Measurements from ENCODE around the gene FTSJ1. TPM values are rescaled to one million over a fixed set of nuclear protein-coding genes. Genes with fewer than 3 reads are reported as not detected.
A peak's percentile ranks its signal among the peaks of the same experiment; 100 is the strongest.

Gene FTSJ1
- total RNA-seq, 1 experiment from 2014 or later, result 49.4 TPM

GRCh38 chrX:48474127-48474526 is 1.9 kb upstream of the FTSJ1 start:
- Histone ChIP-seq H4K20me1 (ENCODE audit: control insufficient read depth, insufficient read depth, insufficient read length) (no peaks in the 10 kb centered on the region), H3K14ac (ENCODE audit: insufficient read depth, low read length) (no peak overlapping the region), H3K79me1 (ENCODE audit: insufficient read depth, low read depth, low read length, poor library complexity, severe bottlenecking) (no peaks in the 10 kb centered on the region), H3K4me2 (ENCODE audit: insufficient read depth, insufficient read length, low read length) (peak overlapping the region; percentile 13), H3T11ph (ENCODE audit: low read length) (no peak overlapping the region), H3K79me2 (ENCODE audit: insufficient read depth, low read length) (peaks cover 3% of the 10 kb centered on the region; the same call in 1 of the 2 replicates), H3K9ac (ENCODE audit: extremely low read depth, insufficient read length, low read length) (no peak overlapping the region), H3K23me2 (ENCODE audit: insufficient read length, low read depth, low read length, poor library complexity, severe bottlenecking) (no peaks in the 10 kb centered on the region), H3K18ac (ENCODE audit: insufficient read length, low read depth, low read length) (no peak overlapping the region), H3K23ac (ENCODE audit: insufficient read length, low read depth, low read length) (no peak overlapping the region), H2AFZ (ENCODE audit: low read length) (no peak overlapping the region), H2BK12ac (ENCODE audit: insufficient read length, low read depth, low read length) (no peak overlapping the region), H2BK15ac (ENCODE audit: low read depth, low read length) (no peak overlapping the region), H4K5ac (ENCODE audit: insufficient read length, low read depth, low read length) (no peak overlapping the region), H3K9me3 (ENCODE audit: control insufficient read depth, low read depth, low read length) (peaks cover 43% of the 10 kb centered on the region), H3K27me3 (ENCODE audit: insufficient read depth, low read length) (no peaks in the 10 kb centered on the region), H2BK20ac (ENCODE audit: low read depth, low read length, poor library complexity, severe bottlenecking) (no peak overlapping the region), H3K4me1 (ENCODE audit: insufficient read depth, low read length) (peaks cover 2% of the 10 kb centered on the region; the same call in 1 of the 2 replicates), H4K91ac (ENCODE audit: insufficient read length, low read depth, low read length) (no peak overlapping the region), H2BK120ac (ENCODE audit: low read depth, low read length, poor library complexity, severe bottlenecking) (no peak overlapping the region), H3K56ac (ENCODE audit: insufficient read length, low read depth, low read length) (no peak overlapping the region), H4K8ac (replicated peaks; ENCODE audit: insufficient read length, low read depth, low read length) (no peak overlapping the region), H3K27ac (ENCODE audit: insufficient read length, low read depth, low read length) (no peak overlapping the region), H2AK5ac (ENCODE audit: insufficient read length, low read length) (no peak overlapping the region), H3K4ac (ENCODE audit: low read depth, low read length) (no peak overlapping the region), H2BK5ac (ENCODE audit: insufficient read length, low read length) (no peak overlapping the region)
- Mint-ChIP-seq H3K9me3 (peaks cover 77 to 84% of the 10 kb centered on the region in 2 experiments), H3K4me3 (peak overlapping the region; percentile 15 to 68; a peak in 4 of 5 replicates), H3K4me1 (peaks cover 30 to 40% of the 10 kb centered on the region in 2 experiments), H3K27ac (peak overlapping the region in 2 of 3 experiments; percentile 41 to 79; a peak in 4 of 7 replicates), H3K27me3 (ENCODE audit: low read depth) (peaks cover 2% of the 10 kb centered on the region; the same call in 1 of the 2 replicates), H3K36me3 (ENCODE audit: insufficient read depth in 1 of 3, low read depth in 3 of 3) (peaks cover 13 to 25% (median 14%) of the 10 kb centered on the region in 3 experiments)
- peak; percentile 39; the same call in 2 of the 3 replicates for TF ChIP-seq CTCF (conservative IDR thresholded peaks at IDR 0.05)
- WGBS (ENCODE audit: extremely low coverage, insufficient read length, low lambda C conversion rate), result no CpG with 5 or more reads among the region's 10 CpGs
- no peak for DNase-seq

Measured in H9 (cell line).